ENCODE results near the gene SPATS2.
"Not testable (repeated sequence)": the region's sequence is repeated elsewhere in the genome, so short reads cannot be mapped to it uniquely, and the experiment has no call there.

Gene SPATS2

GRCh38 chr12:49349266-49349665, 18.0 kb upstream of the SPATS2 start:
- in situ Hi-C loops (cut with MboI; ENCODE audit: low sequenced_read_pairs) = no loop called here

DNA sequence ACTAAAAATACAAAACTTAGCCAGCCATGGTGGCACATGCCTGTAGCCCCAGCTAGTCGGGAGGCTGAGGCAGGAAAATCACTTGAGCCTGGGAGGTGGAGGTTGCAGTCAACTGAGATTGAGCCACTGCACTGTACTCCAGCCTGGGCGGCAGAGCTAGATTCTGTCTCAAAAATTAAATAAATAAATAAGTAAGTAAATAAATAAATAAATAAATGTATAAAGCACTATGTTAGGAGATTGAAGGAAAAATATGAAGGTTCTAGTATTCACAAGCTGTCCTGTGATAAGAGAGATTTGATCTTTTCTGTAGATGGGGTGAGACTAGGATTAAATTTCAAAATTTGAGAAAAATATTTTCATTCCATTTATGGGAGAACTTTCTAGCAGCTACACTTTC, 14.9 kb upstream of the SPATS2 start:
- in situ Hi-C loops (cut with MboI; ENCODE audit: low sequenced_read_pairs) = loop anchor here (25.0 kb wide), 1 partner anchor 160 kb away; no protein-coding TSS in a partner anchor

GRCh38 chr12:49355913-49356312, 11.3 kb upstream of the SPATS2 start:
- in situ Hi-C loops (cut with MboI; ENCODE audit: low sequenced_read_pairs) = loop anchor here (25.0 kb wide), 1 partner anchor 156 kb away; no protein-coding TSS in a partner anchor

- in situ Hi-C loops (cut with MboI; ENCODE audit: low sequenced_read_pairs) = loop anchor here (25.0 kb wide), 1 partner anchor 155 kb away; no protein-coding TSS in a partner anchor
These were observed 10.1 kb upstream of the SPATS2 start for GRCh38 chr12:49357103-49357678.

GRCh38 chr12:49358483-49359141, 8.7 kb upstream of the SPATS2 start:
- in situ Hi-C loops (cut with MboI; ENCODE audit: low sequenced_read_pairs) = loop anchor here (25.0 kb wide), 1 partner anchor 154 kb away; no protein-coding TSS in a partner anchor

GRCh38 chr12:49359671-49360070, 7.6 kb upstream of the SPATS2 start:
- in situ Hi-C loops (cut with MboI; ENCODE audit: low sequenced_read_pairs) = loop anchor here (25.0 kb wide), 1 partner anchor 153 kb away; no protein-coding TSS in a partner anchor

DNA sequence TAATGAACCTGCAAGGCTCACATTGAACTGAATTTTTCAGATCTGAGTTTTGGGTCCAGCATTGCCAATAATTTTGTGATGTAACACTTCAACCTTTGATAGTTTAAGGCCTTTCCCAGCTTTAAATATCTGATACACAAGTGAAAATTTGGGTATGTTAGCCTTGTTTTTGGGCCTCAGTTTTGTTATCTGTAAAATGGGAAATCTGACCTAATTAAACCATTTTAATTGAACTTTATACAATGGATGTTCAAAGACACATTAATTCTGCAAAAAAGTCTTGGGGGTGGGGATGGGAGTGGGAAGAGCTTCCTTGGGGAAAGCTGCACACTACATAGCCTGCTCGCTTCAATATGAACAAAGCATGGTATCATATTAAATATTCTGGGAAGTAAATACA, 5.2 kb upstream of the SPATS2 start:
- in situ Hi-C loops (cut with MboI; ENCODE audit: low sequenced_read_pairs) = loop anchor here (25.0 kb wide), 1 partner anchor 150 kb away; no protein-coding TSS in a partner anchor

- in situ Hi-C loops (cut with MboI; ENCODE audit: low sequenced_read_pairs) = loop anchor here (25.0 kb wide), 1 partner anchor 147 kb away; no protein-coding TSS in a partner anchor
These were observed 2.3 kb upstream of the SPATS2 start for GRCh38 chr12:49364989-49365388.

- in situ Hi-C loops (cut with MboI; ENCODE audit: low sequenced_read_pairs) = loop anchor here (25.0 kb wide), 1 partner anchor 147 kb away; no protein-coding TSS in a partner anchor
These were observed 1.7 kb upstream of the SPATS2 start for GRCh38 chr12:49365542-49365941.

DNA sequence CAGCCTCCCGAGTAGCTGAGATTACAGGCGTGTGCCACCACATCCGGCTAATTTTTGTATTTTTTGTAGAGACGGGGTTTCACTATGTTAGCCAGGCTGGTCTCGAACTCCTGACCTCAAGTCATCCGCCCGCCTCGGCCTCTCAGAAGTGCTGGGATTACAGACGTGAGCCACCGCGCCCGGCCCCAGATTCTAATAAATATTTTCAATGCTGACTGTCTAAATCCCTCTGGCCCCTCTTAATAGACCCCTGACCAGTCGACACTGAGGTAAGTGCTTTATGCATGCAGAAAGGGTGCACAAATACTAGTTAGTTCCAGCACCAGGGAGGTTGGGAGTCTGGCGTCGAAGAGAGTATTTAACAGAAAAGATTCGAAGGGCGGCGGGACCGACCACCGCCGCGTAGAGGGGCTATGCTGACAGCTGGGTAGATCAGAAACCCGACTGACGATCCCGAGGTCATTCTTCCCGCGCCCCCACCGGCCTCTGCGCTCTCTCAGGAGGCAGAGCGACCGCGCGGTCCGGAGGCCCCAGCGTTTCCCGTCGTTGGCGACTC, 1.1 kb upstream of the SPATS2 start:
- in situ Hi-C loops (cut with MboI; ENCODE audit: low sequenced_read_pairs) = loop anchor here (25.0 kb wide), 1 partner anchor 146 kb away; no protein-coding TSS in a partner anchor

DNA sequence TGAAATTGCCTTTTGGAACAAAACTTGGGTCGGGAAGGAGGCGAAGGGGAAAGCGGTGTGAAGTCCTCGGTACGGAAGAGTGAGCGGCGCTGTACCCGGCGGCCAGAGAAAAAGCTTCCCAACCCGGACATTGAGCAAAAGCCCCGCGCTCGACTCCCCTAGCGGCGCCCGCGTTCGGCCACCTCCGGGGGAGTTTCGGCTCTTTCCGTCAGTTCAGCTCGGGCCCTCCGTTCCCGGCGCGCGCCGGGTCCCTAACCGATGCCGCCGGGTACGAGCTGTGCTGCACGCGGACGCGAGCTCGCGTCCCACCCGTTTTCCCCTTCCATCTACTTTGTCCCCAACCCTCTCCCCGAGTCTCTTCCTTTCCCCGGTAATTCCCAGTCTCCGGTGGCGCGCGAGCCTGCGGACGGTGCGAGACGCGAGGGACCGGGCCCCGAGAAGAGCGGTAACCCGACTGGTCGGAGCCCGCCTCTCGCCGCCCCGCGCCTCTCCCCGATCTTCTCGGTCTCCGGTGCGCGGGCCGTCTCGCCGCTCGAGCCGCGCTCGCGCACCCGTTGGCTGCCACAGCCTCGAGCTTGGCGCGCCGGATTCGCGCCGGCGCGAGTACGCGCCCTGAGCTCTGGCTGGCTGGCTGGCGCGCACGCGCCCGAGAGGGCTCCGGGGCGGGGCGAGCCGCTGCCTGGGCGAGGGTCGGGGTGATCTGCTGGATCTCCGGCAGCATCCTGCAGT, 446 bp upstream of the SPATS2 start:
- in situ Hi-C loops (cut with MboI; ENCODE audit: low sequenced_read_pairs) = loop anchor here (25.0 kb wide), 1 partner anchor 145 kb away; no protein-coding TSS in a partner anchor

DNA sequence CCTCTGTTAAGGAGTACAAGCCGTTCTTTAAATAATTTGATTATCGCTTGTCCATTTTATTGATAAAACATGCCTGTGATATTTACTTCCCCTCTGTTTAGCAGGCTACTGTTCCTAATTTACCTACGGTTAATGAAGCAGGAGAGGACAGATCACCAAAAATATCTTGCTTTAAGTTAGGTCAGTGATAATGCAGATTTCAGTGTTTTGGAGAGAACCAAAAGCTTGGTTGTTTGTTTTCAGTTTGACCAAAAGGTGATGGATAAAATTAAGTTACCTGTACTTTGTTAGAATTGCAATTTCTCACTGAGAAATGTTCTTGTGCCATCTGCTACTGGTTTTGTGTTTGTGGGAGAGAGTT, 958 bp downstream of the SPATS2 start:
- in situ Hi-C loops (cut with MboI; ENCODE audit: low sequenced_read_pairs) = loop anchor here (25.0 kb wide), 1 partner anchor 144 kb away; no protein-coding TSS in a partner anchor

DNA sequence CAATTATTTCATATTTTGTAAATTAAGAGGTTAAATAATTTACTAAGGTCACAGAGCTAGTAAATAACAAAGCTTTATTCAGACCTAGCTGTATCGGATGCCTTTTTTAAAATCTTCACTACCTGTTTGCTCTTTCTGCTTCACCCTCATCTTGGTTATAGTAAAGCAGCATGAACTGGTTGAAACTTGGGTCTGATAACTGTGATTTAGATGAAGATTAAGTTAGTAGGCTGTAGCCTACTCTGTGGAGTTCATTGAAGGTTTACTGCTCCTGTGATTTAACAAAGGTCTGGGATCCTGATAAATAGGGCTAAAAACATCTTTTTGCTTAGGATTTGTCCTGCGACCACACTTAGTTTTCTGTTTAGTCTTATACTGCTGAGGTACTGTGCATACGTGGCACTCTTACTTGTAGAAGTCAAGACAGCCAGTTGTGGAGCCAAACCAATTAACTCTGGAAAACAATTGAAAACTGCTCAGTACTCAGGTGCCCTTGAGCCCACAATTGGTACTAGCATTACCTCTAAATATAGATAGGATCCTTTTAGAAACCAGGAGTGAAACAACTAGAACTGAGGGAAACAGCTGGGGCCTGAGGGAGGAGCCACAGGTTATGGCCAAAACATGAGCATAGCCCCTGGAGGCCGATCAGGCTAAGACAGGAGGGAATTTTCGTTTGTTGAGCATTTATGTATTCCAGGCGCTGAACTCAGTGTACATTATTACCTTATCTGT, 2.3 kb downstream of the SPATS2 start:
- in situ Hi-C loops (cut with MboI; ENCODE audit: low sequenced_read_pairs) = loop anchor here (25.0 kb wide), 1 partner anchor 143 kb away; no protein-coding TSS in a partner anchor

DNA sequence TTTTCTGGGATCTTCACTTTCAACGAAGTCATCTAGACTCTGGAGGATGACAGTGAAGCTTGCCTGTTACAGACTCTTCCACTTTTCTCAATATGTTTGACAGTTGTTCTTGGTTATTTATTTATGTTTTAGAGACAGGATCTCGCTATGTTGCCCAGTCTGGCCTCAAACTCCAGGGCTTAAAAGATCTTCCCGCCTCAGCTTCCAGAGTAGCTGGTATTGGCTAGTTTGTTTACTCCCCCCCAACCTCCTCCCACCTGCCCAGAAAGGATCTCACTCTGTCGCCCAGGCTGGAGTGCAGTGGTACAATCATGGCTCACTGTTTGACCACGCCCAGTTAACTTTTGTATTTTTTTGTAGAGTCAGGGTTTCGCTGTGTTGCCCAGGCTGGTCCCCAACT, 3.3 kb downstream of the SPATS2 start:
- in situ Hi-C loops (cut with MboI; ENCODE audit: low sequenced_read_pairs) = loop anchor here (25.0 kb wide), 1 partner anchor 142 kb away; no protein-coding TSS in a partner anchor

DNA sequence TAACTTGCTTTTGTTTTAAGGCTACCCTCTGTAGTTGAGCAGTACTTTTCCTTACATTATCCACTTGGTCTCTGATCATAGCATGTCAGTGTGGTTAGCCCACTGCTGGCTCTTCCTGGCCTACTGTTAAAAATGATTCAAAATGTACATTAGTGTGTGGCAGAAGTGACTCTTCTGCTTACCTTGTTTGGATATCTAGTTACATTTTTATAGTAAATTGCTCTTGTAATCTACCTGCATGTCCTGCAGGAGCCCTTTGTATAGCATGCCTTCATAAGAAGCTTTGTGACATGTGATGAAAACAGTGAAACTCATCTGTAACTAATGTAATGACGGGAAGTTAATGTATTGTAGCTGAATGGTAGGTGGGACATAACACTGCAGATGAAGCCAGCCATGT, 8.1 kb downstream of the SPATS2 start:
- in situ Hi-C loops (cut with MboI; ENCODE audit: low sequenced_read_pairs) = no loop called here

DNA sequence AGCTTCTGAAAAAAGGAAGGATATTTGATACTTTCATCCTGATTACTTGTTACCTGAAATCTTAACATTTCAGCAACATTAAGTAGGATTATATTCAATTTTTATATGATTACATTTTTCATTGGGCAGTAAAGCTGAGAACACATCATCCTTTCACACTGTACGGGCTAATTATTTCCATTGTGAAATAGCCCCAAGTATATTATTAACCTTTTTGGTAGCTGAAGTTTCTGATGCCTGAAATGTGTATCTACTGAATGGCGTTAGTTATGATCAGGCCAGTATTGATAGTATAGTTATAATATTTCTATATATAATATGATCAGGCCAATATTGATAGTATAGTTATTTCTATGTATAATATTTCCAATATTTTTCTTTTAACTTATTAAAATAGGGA, 10.1 kb downstream of the SPATS2 start:
- in situ Hi-C loops (cut with MboI; ENCODE audit: low sequenced_read_pairs) = no loop called here

DNA sequence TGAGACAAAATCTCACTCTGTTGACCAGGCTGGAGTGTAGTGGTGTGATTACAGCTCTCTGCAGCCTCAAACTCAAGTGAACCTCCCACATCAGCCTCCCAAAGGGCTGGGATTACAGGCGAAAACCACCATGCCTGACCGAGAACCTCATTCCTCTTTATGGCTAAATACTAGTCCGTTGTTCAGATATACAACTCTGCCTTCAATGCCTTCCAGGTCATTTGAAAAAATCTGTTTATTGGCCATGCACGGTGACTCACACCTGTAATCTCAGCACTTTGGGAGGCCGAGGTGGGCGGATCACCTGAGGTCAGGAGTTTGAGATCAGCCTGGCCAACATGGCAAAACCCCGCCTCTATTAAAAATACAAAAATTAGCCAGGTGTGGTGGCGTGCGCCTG, 12.9 kb downstream of the SPATS2 start:
- in situ Hi-C loops (cut with MboI; ENCODE audit: low sequenced_read_pairs) = not testable (repeated sequence)

DNA sequence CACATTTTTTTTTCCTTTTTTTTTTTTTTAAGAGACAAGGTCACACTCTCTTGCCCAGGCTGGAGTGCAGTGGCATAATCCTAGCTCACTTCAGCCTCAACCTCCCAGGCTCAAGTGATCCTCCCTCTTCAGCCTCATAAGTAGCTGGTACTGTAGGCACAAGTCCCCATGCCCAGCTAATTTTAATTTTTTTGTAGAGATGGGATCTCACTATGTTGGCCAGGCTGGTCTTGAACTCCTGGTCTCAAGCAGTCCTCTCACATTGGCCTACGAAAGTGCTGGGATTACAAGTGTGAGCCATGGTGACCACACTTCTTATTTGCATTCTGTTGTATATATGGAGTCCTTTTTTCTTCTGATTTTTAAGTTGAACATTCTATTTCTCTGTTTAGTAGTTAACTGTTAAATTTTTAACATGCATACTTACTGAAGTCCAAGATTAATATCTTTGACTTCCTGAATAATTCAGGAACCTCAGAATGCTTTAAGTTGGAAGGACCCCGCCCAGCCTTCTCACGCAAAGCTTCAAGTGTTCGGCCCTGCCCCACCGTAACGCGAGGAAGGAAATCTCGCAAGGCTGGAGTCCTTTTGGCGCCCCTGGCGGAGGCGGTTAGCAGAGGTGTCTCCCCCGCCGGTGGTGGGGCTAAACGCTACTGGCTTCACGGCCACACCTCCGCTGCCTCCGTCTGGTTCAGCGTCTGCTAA, 21.6 kb downstream of the SPATS2 start:
- in situ Hi-C loops (cut with MboI; ENCODE audit: low sequenced_read_pairs) = no loop called here

GRCh38 chr12:49389387-49389703, 22.1 kb downstream of the SPATS2 start:
- in situ Hi-C loops (cut with MboI; ENCODE audit: low sequenced_read_pairs) = no loop called here

GRCh38 chr12:49397000-49397399, 29.7 kb downstream of the SPATS2 start:
- in situ Hi-C loops (cut with MboI; ENCODE audit: low sequenced_read_pairs) = no loop called here

Data from hTERT RPE-1 (cell line).